Measurements from ENCODE around the gene OSBPL2.

The OSBPL2 gene

GRCh38 chr20:62344092-62344491 is 105.8 kb downstream of the OSBPL2 start:
- in situ Hi-C loops (cut with MboI; ENCODE audit: low pct_unique_long_range_greater_than_20kb, low sequenced_read_pairs), result no loop called here
- DNase-seq, result no peak

- in situ Hi-C loops (cut with MboI; ENCODE audit: low pct_unique_long_range_greater_than_20kb, low sequenced_read_pairs), result no loop called here
- no peak for DNase-seq
These were observed 106.5 kb downstream of the OSBPL2 start for GRCh38 chr20:62344782-62345181.

All from KBM-7 (cell line).